ENCODE results near the gene FAM234A.

DNA sequence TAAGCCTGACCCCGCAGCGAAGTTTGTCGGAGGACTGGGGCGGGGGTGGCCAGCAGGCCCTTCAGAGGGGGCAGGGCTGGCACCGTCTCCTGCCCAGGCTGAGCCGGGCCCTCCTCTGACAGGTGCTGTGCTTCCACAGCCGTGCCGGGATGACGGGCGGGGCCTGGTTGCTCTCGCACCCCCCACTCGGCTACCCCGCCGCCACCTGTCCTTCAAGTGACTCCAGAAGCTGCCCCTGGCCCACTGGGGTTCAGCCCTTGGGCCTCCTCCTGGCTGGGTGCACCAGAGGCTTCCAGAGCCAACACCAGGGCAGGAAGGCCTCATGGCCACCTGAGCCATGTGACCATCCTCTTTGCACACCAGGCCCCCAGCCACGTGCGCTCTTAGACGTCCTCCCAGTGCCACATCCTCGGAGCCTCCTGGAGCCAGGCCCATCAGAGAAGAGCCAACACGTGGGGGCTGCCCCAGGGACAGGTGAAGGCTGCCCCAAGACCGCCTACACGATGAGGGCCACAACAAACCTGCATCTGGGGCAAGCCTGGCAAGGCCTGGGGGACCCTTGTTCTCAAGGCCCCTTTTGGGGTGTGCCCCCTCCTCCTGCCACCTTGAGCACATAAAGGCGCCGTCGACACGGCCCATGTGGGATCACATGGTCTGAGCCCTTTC lies 55.5 kb downstream of the FAM234A start:
- TF ChIP-seq, protein P1, sequence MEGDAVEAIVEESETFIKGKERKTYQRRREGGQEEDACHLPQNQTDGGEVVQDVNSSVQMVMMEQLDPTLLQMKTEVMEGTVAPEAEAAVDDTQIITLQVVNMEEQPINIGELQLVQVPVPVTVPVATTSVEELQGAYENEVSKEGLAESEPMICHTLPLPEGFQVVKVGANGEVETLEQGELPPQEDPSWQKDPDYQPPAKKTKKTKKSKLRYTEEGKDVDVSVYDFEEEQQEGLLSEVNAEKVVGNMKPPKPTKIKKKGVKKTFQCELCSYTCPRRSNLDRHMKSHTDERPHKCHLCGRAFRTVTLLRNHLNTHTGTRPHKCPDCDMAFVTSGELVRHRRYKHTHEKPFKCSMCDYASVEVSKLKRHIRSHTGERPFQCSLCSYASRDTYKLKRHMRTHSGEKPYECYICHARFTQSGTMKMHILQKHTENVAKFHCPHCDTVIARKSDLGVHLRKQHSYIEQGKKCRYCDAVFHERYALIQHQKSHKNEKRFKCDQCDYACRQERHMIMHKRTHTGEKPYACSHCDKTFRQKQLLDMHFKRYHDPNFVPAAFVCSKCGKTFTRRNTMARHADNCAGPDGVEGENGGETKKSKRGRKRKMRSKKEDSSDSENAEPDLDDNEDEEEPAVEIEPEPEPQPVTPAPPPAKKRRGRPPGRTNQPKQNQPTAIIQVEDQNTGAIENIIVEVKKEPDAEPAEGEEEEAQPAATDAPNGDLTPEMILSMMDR (IDR thresholded peaks at IDR 0.05), result no peak
- TF ChIP-seq POLR2A (IDR thresholded peaks at IDR 0.05), result no peak

All from right lobe of liver (tissue), 4 donors.